NOMO-1 (cell line): ENCODE data around the gene IQCN.

Source experiments
- DNase-seq, 2 experiments: peaks; one replicate each; lab custom pipeline; 2025; ENCODE audit not compliant: unreplicated experiment in 2 of 2; lab: John Stamatoyannopoulos, UW

The IQCN gene

DNA sequence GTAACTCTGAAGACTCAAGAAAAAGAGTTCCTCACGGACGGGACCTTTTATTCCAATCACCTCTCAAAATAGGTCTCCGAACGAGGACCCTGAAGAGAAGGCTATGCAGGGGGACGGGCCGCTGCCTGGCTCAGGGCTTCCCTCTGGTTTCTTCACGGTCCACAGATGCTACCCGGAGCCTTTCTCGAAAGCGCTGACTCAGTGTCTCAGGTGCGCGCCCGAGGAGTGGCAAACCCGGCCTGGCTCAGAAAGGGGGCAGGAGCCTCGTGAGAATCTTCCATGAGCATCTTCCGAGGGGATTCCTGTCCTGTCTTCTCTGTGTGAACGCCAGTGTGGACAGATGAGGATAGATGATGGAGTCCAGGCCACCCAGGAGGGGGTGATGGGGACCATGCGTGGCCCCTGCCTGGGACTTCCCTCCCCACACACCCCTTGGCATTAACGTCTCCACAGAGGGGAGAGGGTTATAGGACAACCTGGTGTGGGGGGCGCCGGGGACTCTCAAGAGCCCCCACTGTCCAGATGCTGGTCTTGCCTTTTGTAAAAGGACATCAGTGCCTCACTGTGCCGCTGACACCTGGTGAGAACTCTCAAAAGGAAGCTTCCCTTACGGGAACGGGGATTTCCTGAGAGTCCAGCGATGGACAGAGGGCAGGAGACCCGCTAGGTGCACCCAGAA, 32.1 kb upstream of the IQCN start:
- no peak for DNase-seq

- DNase-seq: peak; percentile 84 to 88
Measured at GRCh38 chr19:18304458-18305310, 30.4 kb upstream of the IQCN start.

DNA sequence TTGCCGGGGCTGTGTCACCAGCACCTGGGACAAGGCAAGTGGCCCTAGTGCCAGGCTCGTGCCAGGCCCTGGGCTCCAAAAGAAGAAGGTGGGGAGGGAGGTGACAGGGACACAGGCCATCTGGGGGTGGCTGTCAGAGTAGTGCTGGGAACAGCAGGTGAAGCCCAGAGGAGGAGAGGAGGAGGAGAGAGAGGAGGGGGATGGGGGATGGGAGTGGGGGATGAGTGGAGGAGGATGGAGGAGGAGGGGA, 29.9 kb upstream of the IQCN start:
- DNase-seq: no peak

DNA sequence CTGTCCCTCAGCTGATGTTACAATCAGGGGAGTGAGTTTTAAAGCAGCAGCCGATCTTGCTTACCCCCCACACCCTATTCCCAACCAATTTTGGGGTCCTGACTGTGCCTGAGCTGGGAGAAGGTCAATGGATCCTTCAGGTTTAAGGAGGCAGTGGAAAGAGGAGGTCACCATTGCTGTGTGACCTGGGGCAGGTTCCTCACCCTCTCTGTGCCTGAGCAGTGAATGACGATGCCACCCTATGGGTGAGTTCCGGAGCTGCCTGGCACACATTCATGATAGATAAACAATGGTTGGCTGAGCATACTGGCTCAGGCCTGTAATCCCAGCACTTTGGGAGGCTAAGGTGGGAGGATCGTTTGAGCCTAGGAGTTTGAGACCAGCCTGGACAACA, 27.5 kb upstream of the IQCN start:
- DNase-seq: no peak

DNA sequence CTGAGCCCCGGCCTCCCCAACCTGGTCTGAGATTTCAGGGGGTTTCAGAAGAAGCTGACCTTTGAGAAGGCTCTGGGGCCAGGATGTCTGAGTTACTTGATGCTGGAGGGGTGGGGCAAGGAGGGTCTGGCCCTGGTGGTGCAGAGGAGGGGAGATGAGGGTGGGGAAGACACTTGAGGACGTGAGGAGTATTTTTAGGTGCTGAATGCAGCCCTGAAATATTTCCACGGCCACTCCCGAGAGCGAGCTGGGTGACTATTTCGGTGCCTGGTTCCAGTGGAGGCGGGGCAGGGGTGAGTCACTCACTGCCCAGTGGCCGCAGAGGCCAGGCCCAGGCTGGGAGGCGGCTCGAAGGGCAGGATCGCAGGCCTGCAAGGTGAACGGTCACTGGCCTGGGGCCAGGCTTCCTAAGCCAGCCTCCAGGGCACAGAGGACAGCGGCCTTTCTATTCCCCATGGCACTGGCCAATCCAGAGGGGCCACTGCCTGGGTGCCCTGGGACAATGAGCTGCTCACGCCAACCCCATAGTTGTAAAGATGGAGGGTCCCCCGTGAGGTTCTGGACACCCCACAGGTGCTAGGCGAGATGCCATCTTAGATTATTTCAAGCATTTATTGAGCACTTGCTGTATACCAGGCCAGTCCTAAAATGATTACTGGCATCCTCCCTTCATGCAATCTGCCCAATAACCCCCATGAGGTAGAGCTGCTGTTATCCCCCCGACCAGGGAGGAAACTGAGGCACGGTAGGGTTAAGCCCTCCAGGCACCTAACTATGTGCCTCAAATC, 26.9 kb upstream of the IQCN start:
- no peak for DNase-seq

- no peak for DNase-seq
Measured at GRCh38 chr19:18299654-18300053, 25.4 kb upstream of the IQCN start.

DNA sequence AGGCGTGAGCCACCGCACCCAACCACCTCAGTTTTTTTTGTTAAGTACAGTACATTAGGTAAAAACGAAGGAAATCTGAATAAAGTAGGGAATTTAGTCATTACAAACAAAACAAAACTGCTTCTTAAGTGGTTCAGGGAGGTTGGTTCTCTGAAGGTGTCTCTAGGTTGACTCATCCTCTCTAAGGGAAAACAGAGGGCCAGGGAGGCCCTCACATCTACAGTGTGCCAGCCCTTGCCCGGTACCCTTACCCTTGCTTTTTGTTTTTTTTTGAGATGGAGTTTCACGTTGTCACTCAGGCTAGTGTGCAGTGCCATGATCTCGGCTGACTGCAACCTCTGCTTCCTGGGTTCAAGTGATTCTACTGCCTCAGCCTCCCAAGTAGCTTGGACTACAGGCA, 24.3 kb upstream of the IQCN start:
- DNase-seq: no peak

- no peak for DNase-seq
Measured at GRCh38 chr19:18297308-18297707, 23.1 kb upstream of the IQCN start.

- DNase-seq: no peak
Measured at GRCh38 chr19:18295034-18295451, 20.8 kb upstream of the IQCN start.

DNA sequence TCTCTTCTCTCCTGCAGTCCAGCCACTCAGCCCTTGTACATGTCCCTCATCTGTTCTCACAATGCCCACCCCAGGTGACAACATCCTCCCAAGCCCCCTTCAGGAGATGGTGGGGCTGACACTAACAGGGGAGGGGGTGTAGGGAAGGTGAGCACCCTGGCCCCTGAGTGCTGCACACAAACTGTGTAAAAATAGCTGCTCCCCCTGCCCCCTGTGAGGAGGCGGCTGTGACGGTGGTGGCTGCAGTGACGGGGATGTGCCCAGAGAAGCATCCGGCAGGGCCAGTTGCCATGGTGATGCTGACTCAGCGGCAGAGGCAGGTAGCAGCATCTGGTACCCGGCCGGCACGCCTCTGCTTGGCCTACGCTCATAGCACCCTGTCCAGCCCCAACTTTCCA, 20.2 kb upstream of the IQCN start:
- no peak for DNase-seq

DNA sequence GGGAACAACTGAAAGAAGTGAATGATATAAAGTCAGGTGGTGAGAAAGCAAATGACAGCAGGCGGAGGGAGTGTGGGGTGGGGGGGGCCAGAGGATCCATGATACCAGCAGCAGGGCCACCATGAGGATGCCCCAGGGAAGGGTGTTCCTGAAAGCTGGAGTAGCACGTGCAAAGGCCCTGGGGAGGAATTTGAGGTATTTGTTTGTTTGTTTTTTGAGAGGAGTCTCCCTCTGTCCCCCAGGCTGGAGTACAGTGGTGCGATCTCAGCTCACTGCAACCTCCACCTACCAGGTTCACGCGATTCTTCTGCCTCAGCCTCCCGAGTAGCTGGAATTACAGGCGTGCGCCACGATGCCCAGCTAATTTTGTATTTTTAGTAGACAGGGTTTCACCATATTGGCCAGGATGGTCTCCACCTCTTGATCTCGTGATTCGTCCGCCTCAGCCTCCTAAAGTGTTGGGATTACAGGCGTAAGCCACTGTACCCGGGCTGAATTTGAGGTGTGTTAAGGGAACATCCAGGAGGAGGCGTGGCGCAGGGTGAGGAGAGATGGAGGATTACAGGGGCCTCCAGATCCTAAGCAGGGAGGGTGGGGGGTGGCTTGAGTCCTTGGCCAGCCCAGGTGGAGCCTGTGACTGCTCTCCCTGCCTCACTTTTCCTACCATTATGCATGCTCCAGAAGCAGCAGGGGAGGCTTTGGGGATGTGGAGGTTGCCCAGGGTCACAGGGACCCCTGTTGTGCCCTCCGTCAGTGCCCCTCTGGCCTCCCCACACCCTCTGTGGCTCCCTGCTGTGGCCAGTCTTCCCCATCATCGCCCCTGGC, 19.6 kb upstream of the IQCN start:
- no peak for DNase-seq

DNA sequence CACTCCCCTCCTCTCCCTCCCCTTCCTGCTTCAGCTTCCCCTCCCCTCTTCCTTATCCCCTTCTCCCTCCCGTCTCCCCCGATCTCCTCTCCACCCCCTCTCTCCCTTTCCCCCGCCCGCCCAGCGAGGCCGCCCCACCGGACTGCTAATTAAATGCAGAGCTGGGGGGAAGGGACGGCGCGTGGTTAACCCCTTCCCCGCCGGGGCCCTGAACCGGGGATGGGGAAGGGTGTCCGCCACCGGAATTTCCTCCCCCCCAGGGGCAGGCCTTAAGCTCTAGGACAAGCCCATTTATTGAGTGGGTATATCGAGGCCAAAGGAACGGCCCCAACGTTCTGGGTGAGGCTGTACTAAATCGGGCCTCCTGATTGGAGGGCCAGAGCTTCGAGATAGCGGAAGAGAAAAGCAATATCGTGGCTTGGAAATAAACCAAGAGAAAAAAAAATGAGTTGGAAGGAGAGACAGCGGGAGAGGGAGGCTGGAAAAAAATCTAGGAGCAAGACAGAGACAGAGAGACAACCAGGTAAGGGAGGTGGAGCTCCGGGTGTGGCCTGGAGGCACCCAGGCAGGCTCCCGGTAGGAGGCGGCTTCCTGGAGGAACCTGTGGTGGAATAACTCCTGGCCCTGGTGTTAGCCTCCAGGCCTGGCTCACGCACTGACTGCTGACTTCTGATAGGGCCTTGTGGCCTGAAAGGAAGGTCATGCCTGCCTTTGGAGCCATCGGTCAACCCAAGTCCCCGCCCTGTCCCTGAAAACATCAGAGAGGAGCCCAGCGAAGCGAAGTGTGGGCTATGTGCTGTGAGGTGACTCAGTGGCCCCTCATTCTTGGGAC, 18.8 kb upstream of the IQCN start:
- peak; percentile 69 to 82 for DNase-seq

GRCh38 chr19:18292462-18292809, 18.2 kb upstream of the IQCN start:
- DNase-seq: peak; percentile 75 to 77

DNA sequence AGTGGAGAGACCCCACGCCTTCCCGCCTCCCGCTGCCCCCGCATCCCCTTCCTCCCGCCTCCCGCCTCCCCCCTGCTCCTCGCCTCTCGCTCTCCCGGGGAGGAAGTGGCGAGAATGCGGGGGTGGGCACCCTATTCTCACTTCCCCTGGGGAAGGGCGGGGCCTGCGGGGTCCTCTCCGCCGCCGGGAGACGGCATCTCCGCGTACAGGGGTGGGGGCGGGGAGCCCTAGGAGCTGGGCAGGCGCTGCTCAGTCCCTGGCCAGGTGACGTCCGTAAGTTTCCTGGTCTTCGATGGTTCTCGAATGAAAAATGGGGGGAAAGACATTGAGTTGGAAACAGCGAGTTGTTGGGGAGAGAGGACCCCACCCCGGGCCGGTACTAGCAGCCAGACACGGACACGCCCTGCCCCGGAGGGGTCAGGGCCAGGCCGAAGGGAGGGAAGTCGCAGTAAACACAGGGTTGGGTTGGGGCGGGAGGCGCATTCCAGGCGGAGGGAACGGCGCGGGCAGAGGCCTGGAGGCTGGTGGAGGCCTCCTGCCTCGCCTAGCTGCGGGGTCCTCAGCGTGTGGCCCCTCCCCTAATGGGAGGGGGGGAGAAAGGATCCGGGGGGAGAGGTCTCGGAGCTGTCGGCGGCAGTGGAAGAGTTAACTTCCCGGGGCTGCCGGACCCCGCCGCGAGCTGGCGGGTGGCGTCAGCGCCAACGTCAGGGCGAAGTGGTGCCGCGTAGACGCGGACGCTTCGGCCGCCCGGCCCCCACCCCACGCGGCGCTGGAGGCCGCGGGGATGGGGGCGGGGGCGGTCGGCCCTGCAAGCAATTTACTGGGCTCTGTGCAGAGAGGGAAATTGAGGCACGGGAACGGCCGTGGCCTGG, 17.6 kb upstream of the IQCN start:
- DNase-seq: peak; percentile 82 to 88

DNA sequence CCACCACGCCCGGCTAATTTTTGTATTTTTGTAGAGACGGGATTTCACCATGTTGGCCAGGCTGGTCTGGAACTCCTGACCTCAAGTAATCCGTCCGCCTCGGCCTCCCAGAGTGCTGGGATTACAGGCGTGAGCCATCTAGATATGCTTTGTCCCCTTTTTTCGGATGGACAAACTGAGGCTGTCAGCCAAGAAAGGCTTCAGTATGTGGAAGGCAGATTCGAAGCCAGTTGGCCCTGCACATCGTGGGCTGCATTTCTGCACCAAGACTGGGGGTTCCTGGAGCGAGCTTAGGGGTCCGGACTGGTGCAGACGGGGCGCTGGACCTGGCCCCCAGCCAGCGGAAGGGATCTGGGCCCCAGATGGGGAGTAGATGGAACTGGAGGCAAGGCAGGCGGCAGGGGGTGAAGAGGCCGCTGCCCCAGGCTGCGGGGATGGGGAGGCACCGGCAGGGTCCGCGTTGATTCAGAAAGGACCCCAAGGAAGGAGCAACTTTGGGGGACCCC, 16.8 kb upstream of the IQCN start:
- no peak for DNase-seq

DNA sequence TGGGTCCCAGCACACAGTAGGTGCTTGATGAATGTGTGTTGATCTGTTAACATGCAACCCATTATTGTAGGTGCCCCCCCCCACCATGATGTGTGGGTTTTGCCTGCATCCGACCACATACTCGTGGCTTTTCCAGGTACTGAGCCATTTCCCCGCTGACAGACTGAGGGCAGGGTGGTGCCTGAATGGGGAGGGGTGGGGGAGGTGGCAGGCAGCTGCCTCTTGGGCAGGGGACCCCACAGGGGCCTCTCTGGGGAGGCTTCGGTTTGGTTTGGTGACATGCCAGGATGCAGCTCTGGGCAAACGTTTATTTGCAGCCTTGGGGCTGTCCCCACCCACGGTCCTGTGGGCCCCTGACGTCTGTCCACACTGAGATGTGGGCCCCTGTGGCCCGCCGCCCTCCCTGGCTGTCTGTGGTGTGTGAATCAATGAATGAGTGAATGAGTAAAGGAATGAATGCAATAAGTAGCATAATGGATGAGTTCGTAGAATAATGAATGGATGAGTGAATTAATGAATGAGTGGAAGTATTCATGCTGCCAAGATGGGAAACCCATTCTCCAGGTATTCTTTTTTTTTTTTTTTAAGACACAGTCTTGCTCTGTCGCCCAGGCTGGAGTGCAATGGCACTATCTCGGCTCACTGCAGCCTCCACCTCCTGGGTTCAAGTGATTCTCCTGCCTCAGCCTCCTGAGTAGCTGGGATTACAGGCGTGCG, 16.2 kb upstream of the IQCN start:
- peak; percentile 28 to 30 for DNase-seq

- peak in 1 of 2 experiments; percentile 18 for DNase-seq
Measured at GRCh38 chr19:18289471-18290301, 15.4 kb upstream of the IQCN start.
